ENCODE results near the gene SMC4.

DNA sequence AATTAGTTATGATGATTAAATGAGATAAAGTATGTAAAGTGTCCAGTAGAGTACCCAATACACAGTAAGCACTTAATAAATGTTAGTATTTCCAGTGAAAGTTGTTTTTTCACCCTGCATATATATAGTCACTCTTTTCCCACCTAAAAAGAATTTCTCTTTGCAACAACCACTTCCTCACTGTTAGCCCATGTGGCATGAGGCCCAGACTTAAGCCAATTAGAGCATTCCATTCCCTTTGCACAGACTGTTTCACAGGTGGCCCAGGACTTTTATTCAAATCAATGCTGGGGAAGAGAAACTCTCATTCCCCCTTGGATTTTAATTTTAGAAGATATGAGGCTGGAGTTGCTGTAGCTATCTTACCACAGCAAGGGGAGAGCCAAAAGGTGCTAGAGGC, 4.2 kb upstream of the SMC4 start:
- TF ChIP-seq EZH2 (IDR thresholded peaks at IDR 0.05; ENCODE audit: low read length, unreplicated experiment): no peak
- TF ChIP-seq, protein P1, sequence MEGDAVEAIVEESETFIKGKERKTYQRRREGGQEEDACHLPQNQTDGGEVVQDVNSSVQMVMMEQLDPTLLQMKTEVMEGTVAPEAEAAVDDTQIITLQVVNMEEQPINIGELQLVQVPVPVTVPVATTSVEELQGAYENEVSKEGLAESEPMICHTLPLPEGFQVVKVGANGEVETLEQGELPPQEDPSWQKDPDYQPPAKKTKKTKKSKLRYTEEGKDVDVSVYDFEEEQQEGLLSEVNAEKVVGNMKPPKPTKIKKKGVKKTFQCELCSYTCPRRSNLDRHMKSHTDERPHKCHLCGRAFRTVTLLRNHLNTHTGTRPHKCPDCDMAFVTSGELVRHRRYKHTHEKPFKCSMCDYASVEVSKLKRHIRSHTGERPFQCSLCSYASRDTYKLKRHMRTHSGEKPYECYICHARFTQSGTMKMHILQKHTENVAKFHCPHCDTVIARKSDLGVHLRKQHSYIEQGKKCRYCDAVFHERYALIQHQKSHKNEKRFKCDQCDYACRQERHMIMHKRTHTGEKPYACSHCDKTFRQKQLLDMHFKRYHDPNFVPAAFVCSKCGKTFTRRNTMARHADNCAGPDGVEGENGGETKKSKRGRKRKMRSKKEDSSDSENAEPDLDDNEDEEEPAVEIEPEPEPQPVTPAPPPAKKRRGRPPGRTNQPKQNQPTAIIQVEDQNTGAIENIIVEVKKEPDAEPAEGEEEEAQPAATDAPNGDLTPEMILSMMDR (conservative IDR thresholded peaks at IDR 0.05; ENCODE audit: low read depth, low read length): no peak
- TF ChIP-seq EZH2phosphoT487 (IDR thresholded peaks at IDR 0.05; ENCODE audit: borderline replicate concordance, low read length): no peak
